ENCODE results near the gene NBPF26.
"Not testable (repeated sequence)": the region's sequence is repeated elsewhere in the genome, so short reads cannot be mapped to it uniquely, and the experiment has no call there.

- TF ChIP-seq EZH2 (IDR thresholded peaks at IDR 0.05; ENCODE audit: borderline replicate concordance, insufficient read depth, low read depth, low read length, poor library complexity, severe bottlenecking); CTCF (IDR thresholded peaks at IDR 0.05): not testable (repeated sequence)
Observed at GRCh38 chr1:120826623-120827022, 102.9 kb downstream of the NBPF26 start.

All from B cell (primary cell).